HG03442 (cell line): ENCODE results near the gene SEC24B.
"Not testable (repeated sequence)": the region's sequence is repeated elsewhere in the genome, so short reads cannot be mapped to it uniquely, and the experiment has no call there.

Experiments used
- ATAC-seq: cut with Tn5 transposase; IDR thresholded peaks from one replicate; pipeline ENCODE4 v1.9.1; 2021; ENCODE audit warnings: mild to moderate bottlenecking, moderate library complexity; ENCODE audit not compliant: unreplicated experiment

The SEC24B gene

DNA sequence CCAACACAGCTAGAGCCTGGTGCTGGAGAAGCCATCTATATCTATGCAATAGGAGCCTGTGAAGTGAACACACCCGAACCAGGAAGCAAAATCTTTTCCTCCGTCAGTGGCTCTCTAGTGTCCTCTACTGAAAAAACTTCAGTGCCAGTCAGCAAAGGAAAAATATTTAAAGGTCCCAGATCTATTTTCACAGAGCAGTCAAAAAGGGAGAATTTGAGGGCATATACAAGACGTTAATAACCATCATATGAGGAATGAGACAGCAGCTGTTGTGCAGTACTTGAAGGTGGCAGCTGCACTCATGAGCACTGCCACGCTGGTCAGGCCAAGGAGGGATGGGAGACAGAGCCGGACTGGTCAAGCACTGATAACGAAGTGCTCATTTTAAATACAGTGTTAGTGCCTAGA, 140.8 kb downstream of the SEC24B start:
- ATAC-seq: no peak

DNA sequence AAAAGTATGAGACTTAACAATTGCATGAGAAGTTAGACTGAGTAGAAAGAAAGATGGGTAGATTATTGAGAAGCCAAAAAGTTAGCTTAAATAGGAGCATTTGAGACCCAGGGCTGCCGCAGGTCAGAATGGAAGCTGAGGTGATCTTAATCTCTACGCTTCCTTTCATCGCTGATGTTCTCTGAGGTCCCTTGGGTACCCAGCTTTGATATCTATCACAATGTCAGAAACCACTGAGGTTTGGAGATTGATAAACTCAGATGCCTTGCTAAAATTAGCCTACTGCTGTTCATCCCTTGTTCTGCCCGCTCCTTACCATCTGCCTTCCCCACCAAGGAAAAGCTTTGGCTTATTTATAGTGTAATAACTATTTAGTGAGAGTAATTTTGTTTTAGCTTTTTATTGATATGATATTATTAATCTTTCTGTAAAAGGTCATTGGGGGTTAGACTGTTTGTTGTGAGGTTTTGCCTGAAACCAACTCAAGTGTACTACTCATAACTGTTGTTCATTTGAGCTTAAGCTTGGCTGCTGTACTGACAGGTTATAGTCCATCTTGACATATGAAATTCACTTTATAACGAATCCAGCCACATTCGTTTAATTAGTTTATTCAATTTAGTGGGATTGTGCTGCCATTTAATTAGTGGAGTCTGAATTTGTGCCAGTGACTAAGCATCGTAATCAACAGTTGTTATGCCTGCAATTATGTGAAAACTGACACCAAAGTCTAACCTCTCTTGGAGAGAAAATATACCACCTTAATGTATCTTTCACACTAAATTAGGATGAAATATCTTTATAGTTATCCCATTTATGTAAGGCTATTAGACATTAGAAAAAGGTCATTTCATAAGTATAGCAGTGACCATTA, 141.6 kb downstream of the SEC24B start:
- ATAC-seq: no peak

DNA sequence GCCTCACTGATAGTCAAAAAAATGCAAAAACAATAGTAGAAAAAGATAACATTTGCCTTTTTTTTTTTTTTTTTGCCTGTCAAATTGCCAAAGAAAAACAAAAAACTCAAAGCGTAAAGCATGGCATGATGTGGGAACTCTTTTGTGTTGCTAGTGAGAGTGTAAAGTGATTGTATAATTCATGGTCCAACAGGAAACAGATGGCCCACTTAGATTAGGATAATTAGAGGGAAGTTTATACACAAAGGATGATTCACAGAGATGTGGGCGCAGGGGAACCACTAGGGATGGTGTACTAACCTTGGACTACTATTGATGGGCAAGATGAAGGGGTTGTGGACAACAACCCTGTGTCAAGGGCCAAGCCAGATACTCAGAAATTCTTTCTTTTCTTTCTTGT, 142.8 kb downstream of the SEC24B start:
- ATAC-seq: no peak

DNA sequence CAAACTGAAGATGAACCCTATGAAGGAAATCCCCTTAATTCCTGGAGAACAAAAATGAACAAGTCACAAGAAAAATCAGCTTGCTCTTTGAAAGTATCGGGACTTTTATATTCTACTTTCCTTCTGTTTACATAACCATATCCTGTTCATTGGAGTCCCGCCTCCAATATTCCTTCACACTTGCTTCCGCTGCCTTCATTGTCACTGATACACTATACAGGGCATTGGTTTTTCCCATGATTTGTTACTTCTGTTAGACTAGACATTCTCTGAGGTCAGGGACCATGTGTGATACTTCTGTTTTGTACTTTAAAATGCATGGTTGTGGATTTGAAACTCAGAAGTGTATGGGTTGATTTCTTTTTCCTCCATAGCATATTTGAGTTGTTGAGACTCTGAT, 145.2 kb downstream of the SEC24B start:
- no peak for ATAC-seq

DNA sequence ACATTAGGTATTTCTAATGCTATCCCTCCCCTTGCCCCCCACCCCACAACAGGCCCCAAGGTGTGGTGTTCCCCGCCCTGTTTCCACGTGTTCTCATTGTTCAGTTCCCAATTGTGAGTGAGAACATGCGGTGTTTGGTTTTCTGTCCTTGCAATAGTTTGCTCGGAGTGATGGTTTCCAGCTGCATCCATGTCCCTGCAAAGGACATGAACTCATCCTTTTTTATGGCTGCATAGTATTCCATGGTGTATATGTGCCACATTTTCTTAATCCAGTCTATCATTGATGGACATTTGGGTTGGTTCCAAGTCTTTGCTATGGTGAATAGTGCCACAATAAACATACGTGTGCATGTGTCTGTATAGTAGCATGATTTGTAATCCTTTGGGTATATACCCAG, 146.4 kb downstream of the SEC24B start:
- ATAC-seq: not testable (repeated sequence)

DNA sequence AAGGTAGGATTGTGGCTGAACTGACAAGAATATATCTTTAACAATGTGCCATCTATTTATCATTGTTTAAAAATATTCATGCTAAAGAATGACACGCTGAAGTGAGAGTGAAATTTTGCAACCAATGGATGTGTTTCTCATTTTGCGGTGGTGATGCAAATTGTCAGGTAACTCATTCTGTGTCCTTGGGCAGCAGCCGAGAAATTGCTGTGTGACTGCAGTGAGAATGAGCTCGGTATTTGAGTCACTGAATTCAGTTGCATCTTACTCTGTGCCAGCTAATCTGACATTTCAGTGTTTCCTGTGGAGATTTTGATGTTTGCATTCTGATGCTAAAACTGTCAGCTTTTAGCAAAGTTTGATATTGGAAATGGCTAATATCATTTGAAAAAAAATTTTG, 154.6 kb downstream of the SEC24B start:
- peak; percentile 100 for ATAC-seq

DNA sequence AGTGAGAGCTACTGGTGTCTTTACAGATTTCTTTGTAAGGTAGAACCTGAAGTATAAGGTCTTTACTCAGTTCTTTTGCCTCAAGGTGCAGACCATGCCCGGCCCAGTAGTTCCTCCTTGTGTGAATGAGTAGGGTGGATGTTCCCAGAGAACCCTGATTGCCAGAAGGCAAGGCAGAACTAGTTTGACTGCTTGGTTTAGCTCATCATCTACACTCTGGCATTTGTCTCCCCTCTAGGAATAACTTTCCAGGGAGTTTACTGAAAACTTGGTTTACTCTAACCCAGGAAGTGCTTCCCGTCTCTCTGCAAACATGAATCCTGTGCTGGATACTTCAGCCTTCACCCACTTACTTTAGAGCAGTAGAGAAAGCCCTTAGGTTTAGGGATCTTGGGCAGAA, 155.5 kb downstream of the SEC24B start:
- ATAC-seq: no peak

DNA sequence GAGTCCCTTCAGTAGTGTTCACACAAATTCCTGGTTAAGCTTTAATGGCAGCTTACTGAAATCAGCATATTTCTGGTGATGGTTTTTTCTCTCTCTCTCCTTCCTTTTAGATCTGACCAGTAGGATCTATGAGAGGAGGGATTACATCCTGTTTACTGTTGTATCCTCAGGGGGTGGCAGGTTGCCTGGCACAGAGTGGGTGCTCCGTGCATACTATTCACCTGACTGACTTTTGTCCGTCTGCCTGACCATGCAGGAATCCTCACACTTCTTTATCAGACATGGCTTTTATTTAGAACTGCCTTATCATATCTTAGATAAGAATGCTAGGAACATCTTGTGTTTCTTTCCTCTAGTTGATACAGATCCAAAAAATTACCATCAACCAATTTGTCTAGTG, 156.0 kb downstream of the SEC24B start:
- no peak for ATAC-seq
